Measurements from ENCODE around the gene CDKN2AIP. TPM values are rescaled to one million over a fixed set of nuclear protein-coding genes. Genes with fewer than 3 reads are reported as not detected.
"Not testable (repeated sequence)": the region's sequence is repeated elsewhere in the genome, so short reads cannot be mapped to it uniquely, and the experiment has no call there.

Gene CDKN2AIP
- polyA plus RNA-seq, 1 of the 3 experiments (the other 2 are of a cell fraction): 8.3 TPM

DNA sequence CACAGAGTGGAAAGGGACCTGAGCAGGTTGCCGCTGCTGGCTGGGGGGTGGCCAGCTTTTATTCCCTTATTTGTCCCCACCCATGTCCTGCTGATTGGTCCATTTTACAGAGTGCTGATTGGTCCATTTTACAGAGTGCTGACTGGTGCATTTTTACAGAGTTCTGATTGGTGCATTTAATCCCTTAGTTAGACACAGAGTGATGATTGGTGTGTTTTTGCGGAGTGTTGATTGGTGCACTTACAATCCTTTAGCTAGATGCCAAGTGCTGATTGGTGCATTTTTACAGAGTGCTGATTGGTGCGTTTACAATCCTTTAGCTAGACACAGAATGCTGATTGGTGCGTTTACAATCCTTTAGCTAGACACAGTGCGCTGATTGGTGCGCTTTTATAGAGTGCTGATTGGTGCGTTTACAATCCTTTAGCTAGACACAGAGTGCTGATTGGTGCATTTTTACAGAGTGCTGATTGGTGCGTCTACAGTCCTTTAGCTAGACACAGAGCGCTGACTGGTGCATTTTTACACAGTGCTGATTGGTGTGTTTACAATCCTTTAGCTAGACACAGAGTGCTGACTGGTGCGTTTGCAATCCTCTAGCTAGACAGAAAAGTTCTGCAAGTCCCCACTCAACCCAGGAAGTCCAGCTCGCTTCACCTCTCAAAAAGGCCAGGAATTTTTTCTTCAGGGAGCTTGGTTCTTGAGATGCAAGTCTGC, 19.6 kb downstream of the CDKN2AIP start:
- H3K36me3 ChIP-seq (replicated peaks in 1 of 2; ENCODE audit: control insufficient read depth in 1 of 2, insufficient read depth in 2 of 2, low read length in 1 of 2); H3K4me1 ChIP-seq (ENCODE audit: control insufficient read depth in 1 of 2, insufficient read depth in 2 of 2, low read depth in 1 of 2, low read length in 1 of 2); H2AFZ ChIP-seq (ENCODE audit: low read depth); DNase-seq; H3K4me3 ChIP-seq (ENCODE audit: low read depth in 2 of 2, low read length in 1 of 2); CTCF ChIA-PET; H3K27me3 ChIP-seq (ENCODE audit: insufficient read depth); POLR2A ChIA-PET; H3K27ac ChIP-seq (ENCODE audit: low read depth in 2 of 2, low read length in 1 of 2); H3K4me2 ChIP-seq; H3K79me2 ChIP-seq (ENCODE audit: insufficient read depth); H4K20me1 ChIP-seq (ENCODE audit: insufficient read depth); H3F3A ChIP-seq (replicated peaks; ENCODE audit: insufficient read depth); H3K9me3 ChIP-seq; H3K9me2 ChIP-seq; H3K9ac ChIP-seq: not testable (repeated sequence)
- 34% methylated on average over 5 of the region's 11 CpGs for WGBS (ENCODE audit: low lambda C conversion rate)

DNA sequence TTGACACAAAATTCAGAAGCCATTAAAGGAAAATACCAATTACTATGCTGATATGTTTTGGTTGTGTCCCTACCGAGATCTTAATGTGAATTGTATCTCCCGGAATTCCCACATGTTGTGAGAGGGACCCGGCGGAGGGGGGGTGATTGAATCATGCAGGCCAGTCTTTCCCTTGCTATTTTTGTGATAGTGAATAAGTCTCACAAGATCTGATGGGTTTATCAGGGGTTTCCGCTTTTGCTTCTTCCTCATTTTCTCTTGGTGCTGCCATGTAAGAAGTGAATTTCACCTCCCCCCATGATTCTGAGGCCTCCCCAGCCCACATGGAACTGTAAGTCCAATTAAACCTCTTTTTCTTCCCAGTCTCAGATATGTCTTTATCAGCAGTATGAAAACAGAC, 21.4 kb downstream of the CDKN2AIP start:
- POLR2A ChIA-PET; H3F3A ChIP-seq (replicated peaks; ENCODE audit: insufficient read depth); H3K4me2 ChIP-seq; DNase-seq; H3K9me2 ChIP-seq; H3K27ac ChIP-seq (ENCODE audit: low read depth in 2 of 2, low read length in 1 of 2); H3K4me3 ChIP-seq (ENCODE audit: low read depth in 2 of 2, low read length in 1 of 2); H3K9me3 ChIP-seq; H3K9ac ChIP-seq; H3K36me3 ChIP-seq (replicated peaks in 1 of 2; ENCODE audit: control insufficient read depth in 1 of 2, insufficient read depth in 2 of 2, low read length in 1 of 2); H3K79me2 ChIP-seq (ENCODE audit: insufficient read depth); H4K20me1 ChIP-seq (ENCODE audit: insufficient read depth); H2AFZ ChIP-seq (ENCODE audit: low read depth); CTCF ChIA-PET; H3K4me1 ChIP-seq (ENCODE audit: control insufficient read depth in 1 of 2, insufficient read depth in 2 of 2, low read depth in 1 of 2, low read length in 1 of 2); H3K27me3 ChIP-seq (ENCODE audit: insufficient read depth): not testable (repeated sequence)
- WGBS (ENCODE audit: low lambda C conversion rate): 41% methylated on average over 5 of the region's 5 CpGs

- no peak overlapping the region for H3K27ac ChIP-seq (ENCODE audit: low read depth in 2 of 2, low read length in 1 of 2)
- no peaks in the 10 kb centered on the region for H3K27me3 ChIP-seq (ENCODE audit: insufficient read depth)
- CTCF ChIA-PET: no interaction called here
- no peak overlapping the region for H3K4me2 ChIP-seq
- TF ChIP-seq NFIC (IDR thresholded peaks at IDR 0.05; ENCODE audit: borderline replicate concordance): no peak
- no peak for TF ChIP-seq YY1 (IDR thresholded peaks at IDR 0.05; ENCODE audit: low read depth)
- no peak for TF ChIP-seq FOSL2 (IDR thresholded peaks at IDR 0.05; ENCODE audit: borderline replicate concordance, low read depth)
- no peak for TF ChIP-seq FOXM1 (IDR thresholded peaks at IDR 0.05; ENCODE audit: low read depth)
- no peak for TF ChIP-seq RFX5 (IDR thresholded peaks at IDR 0.05; ENCODE audit: low read length)
- TF ChIP-seq CTCF (IDR thresholded peaks at IDR 0.05): no peak
- no peak for TF ChIP-seq CHD2 (IDR thresholded peaks at IDR 0.05; ENCODE audit: low read length, partially characterized antibody)
- POLR2A ChIA-PET: no interaction called here
- H3K9me3 ChIP-seq: no peaks in the 10 kb centered on the region
- no peaks in the 10 kb centered on the region for H3K79me2 ChIP-seq (ENCODE audit: insufficient read depth)
- DNase-seq: no peak
- no peaks in the 10 kb centered on the region for H3K9me2 ChIP-seq
- H3K36me3 ChIP-seq (replicated peaks in 1 of 2; ENCODE audit: control insufficient read depth in 1 of 2, insufficient read depth in 2 of 2, low read length in 1 of 2): no peaks in the 10 kb centered on the region
- no peak overlapping the region for H2AFZ ChIP-seq (ENCODE audit: low read depth)
- H3K4me3 ChIP-seq (ENCODE audit: low read depth in 2 of 2, low read length in 1 of 2): no peak overlapping the region
- WGBS (ENCODE audit: low lambda C conversion rate): 92% methylated on average over 3 of the region's 3 CpGs
- H4K20me1 ChIP-seq (ENCODE audit: insufficient read depth): no peaks in the 10 kb centered on the region
- H3K9ac ChIP-seq: no peak overlapping the region
- H3K4me1 ChIP-seq (ENCODE audit: control insufficient read depth in 1 of 2, insufficient read depth in 2 of 2, low read depth in 1 of 2, low read length in 1 of 2): no peaks in the 10 kb centered on the region
- no peaks in the 10 kb centered on the region for H3F3A ChIP-seq (replicated peaks; ENCODE audit: insufficient read depth)
Observed at GRCh38 chr4:183467246-183467645, 22.8 kb downstream of the CDKN2AIP start.

Data from SK-N-SH (cell line).